Left cardiac atrium (tissue), 4 donors: ENCODE data around the gene UBXN1. TPM values are rescaled to one million over a fixed set of nuclear protein-coding genes. Genes with fewer than 3 reads are reported as not detected.
"Not testable (repeated sequence)": the region's sequence is repeated elsewhere in the genome, so short reads cannot be mapped to it uniquely, and the experiment has no call there.

ENCODE experiments used
- ATAC-seq, 2 donors: fragments of 200-7000 bp; cut with Tn5 transposase; one replicate each; pipeline ENCODE4 v1.9.1; 2020; ENCODE audit warnings: mild to moderate bottlenecking in 2 of 2, moderate library complexity in 2 of 2
- DNase-seq: peaks from one replicate; pipeline ENCODE4 v3.0.0-alpha.2; 2020
- intact Hi-C, 2 donors: fragments of 100-400 bp; cut with DNase I; formaldehyde crosslinking; loops; one replicate each; pipeline versions ENCODE4 v1.14.1 to v1.15.1; 2022 to 2023
- total RNA-seq, 2 donors: library from RNA; stranded (reverse); fragmentation: NEBNext Ultra II Directional; extraction: Animal tissue kit (Norgen Biotek cat#: 25700); gene quantifications; one replicate each; pipeline ENCODE4 v1.2.1, GENCODE V29; 2021
- donor health status: DM: no; HTN: yes; CAD: no.
- donor health status: DM: no; HTN: yes; CAD: no; lungs with severe emphysema.
- donor health status: DM: yes; HTN: yes; CAD: no.
- donor health status: Dilated cardiomyopathy.

UBXN1 gene
- total RNA-seq, 2 donors from 2014 or later: 70.7 to 71.8 TPM

DNA sequence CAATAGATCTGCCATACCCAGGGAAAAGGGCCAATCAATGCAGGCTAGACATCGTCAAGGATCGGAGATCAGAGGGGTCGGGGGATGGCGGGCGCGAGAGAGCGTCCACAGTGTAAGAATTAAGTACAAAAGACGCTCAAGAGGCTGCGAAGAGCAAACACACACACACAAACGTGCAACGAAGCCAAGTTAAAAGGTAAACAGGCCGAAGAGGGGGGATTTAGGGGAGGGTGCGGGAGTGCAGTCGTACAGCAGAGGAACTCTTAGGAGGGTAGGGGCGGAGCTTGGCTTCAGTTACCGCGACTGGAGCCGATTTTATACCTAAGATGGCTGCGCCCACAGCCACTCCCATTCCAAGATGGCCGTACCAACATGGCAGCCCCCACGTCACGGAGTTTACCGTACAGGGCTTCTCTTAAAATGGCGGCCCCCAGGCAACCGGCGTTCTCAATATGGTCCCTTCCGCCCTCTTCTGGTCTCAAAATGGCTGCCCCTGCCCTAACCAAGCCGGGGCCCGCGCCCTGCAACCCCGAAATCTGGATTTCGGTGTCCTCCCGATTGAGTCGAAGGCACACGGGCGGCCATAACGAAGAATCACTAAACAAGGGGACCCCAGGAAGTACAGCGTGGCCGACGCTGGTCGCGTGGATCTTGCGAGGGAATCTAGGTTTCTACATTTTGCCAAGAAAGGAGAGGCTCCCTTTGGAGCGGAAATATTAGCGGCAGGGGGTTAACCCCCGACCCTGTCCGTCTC lies 30.6 kb upstream of the UBXN1 start:
- intact Hi-C loops: no loop called here
- ATAC-seq (peak; percentile 86 to 87), DNase-seq (peak; percentile 99)

GRCh38 chr11:62708793-62709192 lies 29.9 kb upstream of the UBXN1 start:
- intact Hi-C loops: no loop called here
- DNase-seq (no peak), ATAC-seq (peak in 1 of 2 donors; percentile 1)

DNA sequence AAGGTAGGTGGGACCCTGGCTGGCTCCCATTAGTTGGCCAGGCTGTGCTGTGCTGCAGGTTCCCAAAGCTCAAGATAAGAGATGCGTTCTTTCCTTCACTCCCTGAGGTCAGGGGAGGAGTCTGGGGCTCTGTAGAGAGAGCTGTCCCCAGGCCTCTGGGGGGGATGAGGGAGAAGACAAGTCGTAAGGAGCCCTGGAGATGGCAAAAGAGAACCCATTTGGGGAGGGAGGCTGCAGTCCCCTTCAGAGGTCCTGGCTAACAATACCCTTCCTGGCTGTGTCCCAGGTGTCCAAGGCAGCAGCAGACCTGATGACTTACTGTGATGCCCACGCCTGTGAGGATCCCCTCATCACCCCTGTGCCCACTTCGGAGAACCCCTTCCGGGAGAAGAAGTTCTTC lies 29.5 kb upstream of the UBXN1 start:
- ATAC-seq (no peak), DNase-seq (no peak)
- intact Hi-C loops: no loop called here

- intact Hi-C loops: no loop called here
- no peak for DNase-seq
These were observed 28.5 kb upstream of the UBXN1 start, which contains the start of the genes BSCL2 and GNG3 for GRCh38 chr11:62707277-62707861. Gene BSCL2, minus strand, starts transcription at chr11:62707424. Its CDS starts 229 bp downstream, at chr11:62707195. Gene GNG3, plus strand, starts transcription at chr11:62707676. Its CDS starts 620 bp downstream, at chr11:62708296.

GRCh38 chr11:62706850-62707247 lies 28.0 kb upstream of the UBXN1 start:
- ATAC-seq: no peak
- intact Hi-C loops: no loop called here
- no peak for DNase-seq

More at GRCh38 chr11:62707277-62707861, 28.5 kb upstream of the UBXN1 start, which contains the start of the genes BSCL2 and GNG3:
- ATAC-seq: no peak

GRCh38 chr11:62705880-62706849 lies 27.3 kb upstream of the UBXN1 start:
- intact Hi-C loops: no loop called here
- DNase-seq (peak; percentile 97), ATAC-seq (peak; percentile 89 to 91)

DNA sequence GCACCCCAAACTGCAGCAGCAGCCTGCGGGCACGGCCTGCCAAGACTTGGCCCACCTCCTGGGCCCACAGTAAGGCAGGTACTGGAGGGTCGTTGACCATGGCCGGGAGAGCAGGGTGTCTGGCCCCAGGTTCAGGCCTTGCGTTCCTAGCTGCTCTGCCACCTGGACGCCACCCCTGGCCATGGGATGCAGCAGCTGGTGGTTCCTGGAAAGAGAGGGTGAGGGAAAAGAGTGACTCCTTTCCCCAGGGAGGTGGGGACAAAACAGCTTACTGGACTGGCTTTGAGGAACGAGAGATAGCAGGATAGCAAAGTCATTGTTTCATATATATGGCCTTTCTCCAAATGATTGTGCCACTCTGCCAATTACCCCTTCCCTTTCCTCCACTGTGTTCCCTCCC lies 26.5 kb upstream of the UBXN1 start:
- ATAC-seq: no peak
- intact Hi-C loops: no loop called here
- DNase-seq: no peak

GRCh38 chr11:62703921-62704320 lies 25.0 kb upstream of the UBXN1 start:
- DNase-seq, intact Hi-C loops, ATAC-seq: not testable (repeated sequence)

DNA sequence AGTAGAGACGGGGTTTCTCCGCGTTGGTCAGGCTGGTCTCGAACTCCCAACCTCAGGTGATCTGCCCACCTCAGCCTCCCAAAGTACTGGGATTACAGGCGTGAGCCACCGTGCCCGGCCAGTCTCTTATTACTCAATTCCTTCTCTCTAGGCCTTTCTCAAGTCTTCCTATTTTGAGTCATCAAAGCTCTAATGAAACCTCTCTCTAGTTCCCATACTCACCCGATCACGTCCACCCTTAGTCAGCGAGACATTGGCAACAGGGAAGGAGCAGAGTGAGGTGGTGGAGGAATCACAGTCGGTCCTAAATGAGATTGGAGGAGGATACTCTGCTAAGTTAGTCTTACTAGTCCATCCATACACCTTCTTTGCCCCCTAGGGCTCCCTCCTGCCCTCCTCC lies 23.4 kb upstream of the UBXN1 start:
- intact Hi-C loops: no loop called here
- ATAC-seq (no peak), DNase-seq (no peak)

- intact Hi-C loops: loop anchor here (10.0 kb wide), 2 partner anchors 300 to 310 kb away; no protein-coding TSS in a partner anchor
- peak; percentile 80 to 81 for ATAC-seq
- peak; percentile 86 for DNase-seq
These were observed 15.7 kb upstream of the UBXN1 start for GRCh38 chr11:62694455-62695167.

DNA sequence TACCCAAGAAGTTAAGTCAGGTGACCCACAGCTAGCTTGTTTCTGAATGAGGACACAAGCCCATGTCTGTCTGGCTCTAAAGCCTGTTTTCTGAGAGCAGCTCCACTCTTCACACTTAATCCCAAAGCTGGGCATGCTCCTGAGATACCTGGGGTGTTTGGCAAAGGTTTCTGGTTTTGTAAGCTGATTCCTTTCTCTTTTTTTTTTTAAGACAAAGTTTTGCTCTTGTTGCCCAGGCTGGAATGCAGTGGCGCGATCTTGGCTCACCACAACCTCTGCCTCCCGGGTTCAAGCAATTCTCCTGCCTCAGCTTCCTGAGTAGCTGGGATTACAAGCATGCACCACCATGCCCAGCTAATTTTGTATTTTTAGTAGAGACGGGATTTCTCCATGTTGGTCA lies 14.8 kb upstream of the UBXN1 start:
- not testable (repeated sequence) for DNase-seq, ATAC-seq
- intact Hi-C loops: loop anchor here (10.0 kb wide), 2 partner anchors 299 to 309 kb away; no protein-coding TSS in a partner anchor

DNA sequence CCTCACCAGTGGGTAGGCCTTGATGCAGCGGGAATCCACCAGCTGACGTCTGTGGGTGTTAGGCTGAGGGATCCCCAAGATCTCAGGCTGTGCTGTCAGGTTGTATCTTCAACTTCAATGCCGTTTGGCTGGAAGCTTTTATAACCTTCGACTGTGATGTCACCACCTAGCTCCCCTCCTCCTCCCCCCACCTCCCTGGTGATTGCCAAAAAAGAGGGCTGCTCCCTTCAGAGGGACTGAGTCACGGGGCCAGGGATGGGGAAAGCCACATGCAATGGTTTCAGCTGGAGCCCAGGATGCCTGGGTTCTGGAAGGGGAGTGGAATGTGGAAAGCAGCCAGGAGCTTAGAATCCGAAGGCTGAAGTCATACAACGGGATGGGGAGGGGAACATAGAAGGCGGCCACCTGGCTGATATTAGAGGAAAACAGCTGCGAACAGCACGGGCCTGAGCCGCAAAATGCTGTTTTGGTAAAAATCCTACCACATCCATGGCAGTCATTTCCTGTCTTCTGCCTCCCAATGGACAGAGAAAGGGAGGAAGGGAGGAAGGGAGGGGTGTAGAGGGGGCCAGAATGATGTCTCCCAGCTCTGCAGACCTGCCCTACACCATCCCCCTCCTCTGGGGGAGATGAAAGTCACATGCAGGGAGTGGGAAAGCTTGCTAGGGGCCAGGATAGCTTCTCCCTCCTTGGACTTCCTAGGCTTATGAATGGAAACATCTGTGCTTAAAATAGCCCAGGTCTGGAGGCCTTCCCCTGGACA lies 10.7 kb upstream of the UBXN1 start, which contains the start of gene LRRN4CL:
LRRN4CL (minus strand) TSS at position 110 of the 763 bp plus-strand sequence. CDS start 1,022 bp downstream, outside the sequence.
- peak; percentile 80 to 88 for ATAC-seq
- intact Hi-C loops: loop anchor here (10.0 kb wide), 2 partner anchors 295 to 305 kb away; no protein-coding TSS in a partner anchor
- DNase-seq: peak; percentile 82

- no peak for DNase-seq
- intact Hi-C loops: no loop called here
- ATAC-seq: peak in 1 of 2 donors; percentile 35
These were observed 9.6 kb upstream of the UBXN1 start for GRCh38 chr11:62688491-62688890.

DNA sequence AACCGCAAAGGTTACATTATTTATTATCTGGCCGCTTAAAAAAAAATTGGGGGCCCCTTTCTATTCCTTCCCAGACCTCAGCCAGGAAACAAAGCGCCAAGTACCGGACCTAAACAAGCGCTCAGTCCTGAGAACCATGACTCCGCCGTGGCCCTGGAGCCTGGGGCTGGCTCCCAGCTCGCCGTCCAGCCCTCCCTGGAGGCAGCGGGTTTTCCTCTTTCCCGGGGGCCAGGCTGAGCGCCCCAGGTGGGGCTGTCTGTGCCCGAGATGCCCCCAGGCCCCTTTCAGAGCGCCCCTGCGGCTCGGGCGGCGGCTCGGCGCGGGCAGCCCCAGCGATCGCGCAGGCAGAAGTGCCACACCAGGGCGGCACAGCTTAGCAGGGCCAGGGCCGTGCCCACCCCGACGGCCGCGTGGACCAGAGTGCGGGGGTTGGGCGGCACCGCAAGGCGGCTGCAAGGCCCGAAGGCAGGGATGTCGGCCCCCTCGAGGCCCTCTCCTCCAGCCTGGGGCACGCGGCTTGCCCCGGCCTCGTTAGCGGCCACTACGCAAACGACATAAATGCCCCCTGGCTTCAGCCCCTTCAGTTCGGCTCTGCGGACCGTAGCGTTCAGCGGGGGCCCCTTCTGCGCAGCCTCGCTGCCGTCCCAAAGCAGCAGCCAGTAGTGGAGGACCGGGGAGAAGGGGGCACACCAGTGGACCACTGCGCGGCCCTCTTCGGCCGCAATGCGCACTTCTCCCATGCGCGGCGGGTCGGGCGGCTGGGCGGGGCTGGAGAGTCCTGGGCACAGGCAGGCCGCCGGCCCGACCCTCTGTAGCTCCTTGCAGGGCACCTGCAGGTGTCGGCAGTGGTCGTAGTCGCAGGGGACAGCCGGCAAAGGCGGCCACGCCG lies 8.9 kb upstream of the UBXN1 start:
- ATAC-seq: peak; percentile 27 to 31
- intact Hi-C loops: no loop called here
- no peak for DNase-seq

DNA sequence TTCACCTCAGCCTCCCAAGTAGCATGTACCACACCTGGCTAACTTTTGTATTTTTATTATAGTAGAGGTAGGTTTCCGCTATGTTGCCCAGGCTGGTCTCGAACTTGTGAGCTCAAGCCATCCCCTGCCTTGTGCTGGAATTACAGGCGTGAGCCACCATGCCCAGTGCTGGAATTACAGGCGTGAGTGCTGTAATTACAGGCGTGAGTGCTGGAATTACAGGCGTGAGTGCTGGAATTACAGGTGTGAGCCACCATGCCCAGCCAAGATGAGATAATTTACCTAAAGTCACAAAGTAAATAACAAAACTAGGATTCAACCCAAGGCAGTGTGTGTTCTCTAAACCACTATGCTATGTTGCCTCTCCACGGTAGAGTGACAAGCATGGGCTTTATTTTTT lies 3.6 kb upstream of the UBXN1 start:
- DNase-seq (no peak), ATAC-seq (no peak)
- intact Hi-C loops: no loop called here

DNA sequence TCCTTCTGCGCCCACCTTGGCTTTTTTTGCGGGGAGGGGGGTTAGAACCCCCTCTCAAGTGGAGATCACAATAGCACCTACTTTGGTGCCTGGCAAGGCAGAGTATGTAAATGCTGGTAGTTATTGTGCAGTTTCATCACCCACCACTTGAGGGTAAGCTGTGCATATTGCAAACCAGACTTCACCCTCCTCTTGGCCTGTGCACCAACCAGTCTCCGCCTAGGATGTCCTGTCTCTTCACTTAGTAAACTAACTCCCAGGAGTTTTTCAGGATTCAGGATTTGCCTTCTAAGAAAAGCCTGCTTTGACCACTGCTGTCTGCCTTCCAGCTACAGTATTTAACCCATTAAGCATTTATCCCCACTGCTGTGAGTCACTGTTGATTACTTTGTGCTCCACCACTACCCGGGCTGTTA lies 2.0 kb upstream of the UBXN1 start:
- DNase-seq (peak; percentile 44), ATAC-seq (peak; percentile 61 to 72)
- intact Hi-C loops: no loop called here

GRCh38 chr11:62678433-62678769 lies 472 bp downstream of the UBXN1 start:
- DNase-seq (no peak), ATAC-seq (no peak)
- intact Hi-C loops: no loop called here
